Cardiac muscle cell (in vitro differentiated cells and primary cell): ENCODE data around the gene IL12RB1. TPM values are rescaled to one million over a fixed set of nuclear protein-coding genes. Genes with fewer than 3 reads are reported as not detected.

Source experiments
- DNase-seq, 2 donors: peaks; one replicate each; pipeline versions ENCODE4 v3.0.0 to v3.0.0-alpha.2; 2010 to 2017; ENCODE audit warnings: low read depth in 1 of 2, low spot score in 1 of 2
- H3K27ac ChIP-seq: fragments of 200-600 bp; sonication (generic); 2 replicates; pipeline ENCODE4 v1.5.1; 2016
- H3K27me3 ChIP-seq: fragments of 200-600 bp; sonication (generic); 2 replicates; pipeline ENCODE4 v1.6.0; 2016; ENCODE audit warnings: control low read depth
- H3K36me3 ChIP-seq: fragments of 200-600 bp; sonication (generic); 2 replicates; pipeline ENCODE4 v1.5.1; 2016; ENCODE audit warnings: control low read depth
- H3K4me1 ChIP-seq: fragments of 200-600 bp; sonication (generic); 2 replicates; pipeline ENCODE4 v1.8.1; 2017; ENCODE audit warnings: low read depth, mild to moderate bottlenecking, mixed run types
- H3K4me3 ChIP-seq: fragments of 200-600 bp; sonication (generic); 2 replicates; pipeline ENCODE4 v1.5.1; 2016; ENCODE audit warnings: mild to moderate bottlenecking
- H3K9me3 ChIP-seq: fragments of 200-600 bp; sonication (generic); 2 replicates; pipeline ENCODE4 v1.5.1; 2017; ENCODE audit warnings: low read depth, mild to moderate bottlenecking, control low read depth
- CTCF ChIP-seq: IDR thresholded peaks from 2 replicates; pipeline ENCODE4 v1.5.1; 2012; ENCODE audit warnings: low read depth, mild to moderate bottlenecking, low read length
- polyA plus RNA-seq: library from polyadenylated mRNA; unstranded; fragments of >200 nt; fragmentation: Nextera tagmentation; extraction: Ambion mirVana; gene quantifications from 2 replicates; pipeline ENCODE4 v1.2.1, GENCODE V29; 2016
- total RNA-seq: library from RNA; depleted of rRNA; stranded (reverse); fragments of >200 nt; gene quantifications from 2 replicates; pipeline ENCODE4 v1.2.3, GENCODE V29; 2016

The IL12RB1 gene
- total and polyA plus RNA-seq, 2 experiments from 2014 or later = not detected

GRCh38 chr19:18121166-18121565 is 34.4 kb upstream of the IL12RB1 start:
- Histone ChIP-seq H3K9me3 (no peaks in the 10 kb centered on the region), H3K4me3 (no peak overlapping the region), H3K4me1 (no peaks in the 10 kb centered on the region), H3K27me3 (no peaks in the 10 kb centered on the region), H3K36me3 (no peaks in the 10 kb centered on the region), H3K27ac (no peak overlapping the region)
- TF ChIP-seq CTCF = no peak
- DNase-seq = no peak

- no peak for TF ChIP-seq CTCF
- DNase-seq = no peak
- no peak overlapping the region for H3K27ac ChIP-seq
- H3K9me3 ChIP-seq = no peaks in the 10 kb centered on the region
- no peaks in the 10 kb centered on the region for H3K4me1 ChIP-seq
- no peaks in the 10 kb centered on the region for H3K27me3 ChIP-seq
- no peaks in the 10 kb centered on the region for H3K36me3 ChIP-seq
- H3K4me3 ChIP-seq = no peak overlapping the region
These were observed 33.4 kb upstream of the IL12RB1 start for GRCh38 chr19:18120127-18120526.

- Histone ChIP-seq H3K27ac (no peak overlapping the region), H3K27me3 (no peaks in the 10 kb centered on the region), H3K4me3 (no peak overlapping the region), H3K9me3 (no peaks in the 10 kb centered on the region), H3K4me1 (no peaks in the 10 kb centered on the region), H3K36me3 (no peaks in the 10 kb centered on the region)
- DNase-seq = no peak
- TF ChIP-seq CTCF = no peak
These were observed 33.0 kb upstream of the IL12RB1 start for GRCh38 chr19:18119717-18120105.

GRCh38 chr19:18119013-18119716 is 32.4 kb upstream of the IL12RB1 start:
- Histone ChIP-seq H3K4me3 (no peak overlapping the region), H3K36me3 (no peaks in the 10 kb centered on the region), H3K9me3 (no peaks in the 10 kb centered on the region), H3K4me1 (no peaks in the 10 kb centered on the region), H3K27me3 (no peaks in the 10 kb centered on the region), H3K27ac (no peak overlapping the region)
- no peak for DNase-seq
- TF ChIP-seq CTCF = no peak

- Histone ChIP-seq H3K27ac (no peak overlapping the region), H3K36me3 (no peaks in the 10 kb centered on the region), H3K27me3 (no peaks in the 10 kb centered on the region), H3K4me3 (peak overlapping the region; percentile 64), H3K9me3 (no peaks in the 10 kb centered on the region), H3K4me1 (no peaks in the 10 kb centered on the region)
- no peak for TF ChIP-seq CTCF
- DNase-seq = no peak
These were observed 31.8 kb upstream of the IL12RB1 start for GRCh38 chr19:18118420-18119012.
